K562 (cell line): Measurements from ENCODE around the gene TLX2. TPM values are rescaled to one million over a fixed set of nuclear protein-coding genes. Genes with fewer than 3 reads are reported as not detected.

Experiments used
- BACH1 ChIP-seq: fragments of 200-800 bp; sonication (Bioruptor generic); IDR thresholded peaks from 2 replicates; pipeline ENCODE4 v1.6.1; 2016; ENCODE audit warnings: missing genetic modification characterization, missing compliant biosample characterization
- BCOR ChIP-seq: fragments of 450-650 bp; IDR thresholded peaks from 2 replicates; pipeline ENCODE4 v1.6.1; 2016
- BMI1 ChIP-seq: fragments of 150-350 bp; IDR thresholded peaks from 2 replicates; pipeline ENCODE4 v1.6.1; 2014; ENCODE audit warnings: low read length
- CREBBP ChIP-seq: IDR thresholded peaks from one replicate; pipeline ENCODE4 v1.6.1; 2012; ENCODE audit warnings: low read depth, mild to moderate bottlenecking, control low read depth, inconsistent platforms, low read length
- DDX20 ChIP-seq: fragments of 450-650 bp; IDR thresholded peaks from 2 replicates; pipeline ENCODE4 v1.6.1; 2016; ENCODE audit warnings: missing genetic modification characterization, low read depth, mild to moderate bottlenecking, missing compliant biosample characterization, moderate library complexity
- DPF2 ChIP-seq: fragments of 450-650 bp; IDR thresholded peaks from 2 replicates; pipeline ENCODE4 v1.6.1; 2016
- FOXK2 ChIP-seq, 2 experiments: fragments of 450-650 bp; IDR thresholded peaks in 1 of 2; conservative IDR thresholded peaks in 1 of 2; 2 replicates each; pipeline ENCODE4 v1.6.1; 2016; ENCODE audit warnings: low read depth in 2 of 2, mild to moderate bottlenecking in 1 of 2
- JUN ChIP-seq, 2 experiments: sonication (generic) in 1 of 2; formaldehyde crosslinking in 1 of 2; IDR thresholded peaks; 2 replicates each; pipeline versions ENCODE4 v1.6.1 to v1.8.0; 2012 to 2022; ENCODE audit warnings: borderline replicate concordance in 2 of 2, mild to moderate bottlenecking in 2 of 2, improper control_type of control experiment in 1 of 2, low read depth in 1 of 2, low read length in 1 of 2, missing genetic modification reagents in 1 of 2
- MAFG ChIP-seq: fragments of 450-650 bp; conservative IDR thresholded peaks from 2 replicates; pipeline ENCODE4 v1.6.1; 2016; ENCODE audit warnings: missing genetic modification characterization, missing compliant biosample characterization
- MITF ChIP-seq: IDR thresholded peaks from 2 replicates; pipeline ENCODE4 v1.6.1; 2014; ENCODE audit warnings: antibody characterized with exemption
- NELFE ChIP-seq: IDR thresholded peaks from 2 replicates; pipeline ENCODE4 v1.6.1; 2011; ENCODE audit warnings: mild to moderate bottlenecking; ENCODE audit not compliant: insufficient read depth, insufficient read length
- NKRF ChIP-seq: fragments of 450-650 bp; IDR thresholded peaks from 2 replicates; pipeline ENCODE4 v1.6.1; 2016; ENCODE audit warnings: borderline replicate concordance
- POLR2B ChIP-seq: fragments of 450-650 bp; IDR thresholded peaks from 2 replicates; pipeline ENCODE4 v1.6.1; 2018; ENCODE audit warnings: low read depth; ENCODE audit not compliant: partially characterized antibody
- RBFOX2 ChIP-seq: fragments of 200-400 bp; formaldehyde crosslinking; IDR thresholded peaks from 2 replicates; pipeline ENCODE4 v1.6.1; 2017; ENCODE audit warnings: low read depth, mild to moderate bottlenecking, low read length, moderate library complexity
- SP1 ChIP-seq: sonication (generic); formaldehyde crosslinking; IDR thresholded peaks from 2 replicates; pipeline ENCODE4 v1.8.1; 2022; ENCODE audit warnings: mild to moderate bottlenecking, missing genetic modification reagents
- SPI1 ChIP-seq: IDR thresholded peaks from 2 replicates; pipeline ENCODE4 v1.6.1; 2011; ENCODE audit warnings: low read depth, low read length, control low read depth, borderline replicate concordance
- TFAP4 ChIP-seq: sonication (generic); formaldehyde crosslinking; IDR thresholded peaks from 2 replicates; pipeline ENCODE4 v1.8.0; 2022; ENCODE audit warnings: missing genetic modification reagents, mild to moderate bottlenecking, moderate library complexity, borderline replicate concordance
- TSC22D4 ChIP-seq: fragments of 450-650 bp; IDR thresholded peaks from 2 replicates; pipeline ENCODE4 v1.6.1; 2016; ENCODE audit warnings: missing genetic modification characterization, missing biosample characterization, control low read depth
- XRCC3 ChIP-seq: fragments of 450-650 bp; IDR thresholded peaks from 2 replicates; pipeline ENCODE4 v1.6.1; 2017; ENCODE audit warnings: mild to moderate bottlenecking, moderate library complexity
- ZKSCAN3 ChIP-seq: fragments of 250-450 bp; sonication (Bioruptor Pico); IDR thresholded peaks from 2 replicates; pipeline ENCODE4 v1.4.0; 2020
- ZNF124 ChIP-seq: sonication (generic); formaldehyde crosslinking; IDR thresholded peaks from 2 replicates; pipeline ENCODE4 v1.8.1; 2022; ENCODE audit warnings: missing genetic modification reagents
- ZNF143 ChIP-seq: sonication (generic); formaldehyde crosslinking; IDR thresholded peaks from 2 replicates; pipeline ENCODE4 v1.9.0; 2022; ENCODE audit warnings: mild to moderate bottlenecking, missing genetic modification reagents
- ZNF146 ChIP-seq: IDR thresholded peaks from one replicate; pipeline ENCODE4 v1.6.1; 2018; ENCODE audit warnings: missing compliant biosample characterization; ENCODE audit not compliant: unreplicated experiment
- ZNF347 ChIP-seq: fragments of 450-650 bp; formaldehyde crosslinking; IDR thresholded peaks from 2 replicates; pipeline ENCODE4 v1.4.0; 2020; ENCODE audit warnings: low read depth, mild to moderate bottlenecking, moderate library complexity
- ZNF436 ChIP-seq: fragments of 250-450, 450-650 bp; sonication (Bioruptor Pico); formaldehyde crosslinking; IDR thresholded peaks from 2 replicates; pipeline ENCODE4 v1.7.0; 2020; ENCODE audit warnings: mild to moderate bottlenecking
- ZNF444 ChIP-seq: fragments of 250-450 bp; sonication (Bioruptor Pico); IDR thresholded peaks from 2 replicates; pipeline ENCODE4 v1.4.0; 2020; ENCODE audit warnings: mild to moderate bottlenecking, moderate library complexity
- ZZZ3 ChIP-seq: fragments of 450-650 bp; IDR thresholded peaks from 2 replicates; pipeline ENCODE4 v1.6.1; 2016; ENCODE audit warnings: antibody characterized with exemption, mild to moderate bottlenecking, moderate library complexity
- polyA plus RNA-seq, 8 experiments: library from polyadenylated mRNA; depleted of rRNA in 4 of 8; stranded (reverse) in 5 of 8; unstranded in 3 of 8; fragments of >200 nt; fragmentation: Nextera tagmentation in 2 of 8; fragmentation: Illumina TruSeq in 1 of 8; extraction: Ambion mirVana in 2 of 8; extraction: Trizol in 1 of 8; gene quantifications; 2 replicates each; pipeline versions ENCODE4 v1.2.1 to v1.2.3, GENCODE V29; 2011 to 2014; ENCODE audit warnings: inconsistent platforms in 1 of 8, missing spikeins in 1 of 8
- total RNA-seq, 7 experiments: library from RNA; depleted of rRNA in 6 of 7; stranded (reverse); fragments of >200 nt in 6 of 7; fragmentation: Illumina TruSeq in 2 of 7; extraction: Trizol in 2 of 7; gene quantifications; 2 replicates each; pipeline versions ENCODE4 v1.2.1 to v1.2.3, GENCODE V29; 2011 to 2021; ENCODE audit warnings: low replicate concordance in 1 of 7

Gene TLX2
- total and polyA plus RNA-seq, 9 of the 15 experiments (the other 6 are each of a cell fraction or from before 2014, with no cell fraction given) = not detected

GRCh38 chr2:74507145-74507925 lies 6.9 kb upstream of the TLX2 start, which contains the start of gene PCGF1 (continued):
- TF ChIP-seq MAFG (tag) (no peak), POLR2B (peak; percentile 95), BMI1 (peak; percentile 82), ZZZ3 (no peak), FOXK2 (conservative IDR thresholded peaks at IDR 0.05 in 1 of 2, IDR thresholded peaks at IDR 0.05 in 1 of 2; ENCODE audit: low read depth in 2 of 2) (peak; percentile 22 to 57; a peak in 2 of 4 replicates), SP1 (CRISPR knock-in tag) (peak; percentile 81), DDX20 (tag) (no peak), ZKSCAN3 (CRISPR knock-in tag) (no peak), ZNF436 (CRISPR knock-in tag) (no peak), NELFE (no peak), ZNF347 (CRISPR knock-in tag) (no peak), RBFOX2 (peak; percentile 81), CREBBP (no peak), ZNF124 (CRISPR knock-in tag) (no peak), SPI1 (0 out of 2 replicates have a peak, but pooled peaks have one; percentile 34), ZNF146 (CRISPR knock-in tag) (no peak), BCOR (no peak), DPF2 (no peak; the same call in 1 of the 2 replicates), TSC22D4 (no peak), ZNF143 (CRISPR knock-in tag) (no peak), MITF (0 out of 2 replicates have a peak, but pooled peaks have one; percentile 33), JUN (IDR thresholded peaks at IDR 0.05; ENCODE audit: borderline replicate concordance, low read depth, low read length) (no peak), JUN (CRISPR knock-in tag; IDR thresholded peaks at IDR 0.05; ENCODE audit: borderline replicate concordance) (no peak; the same call in 1 of the 2 replicates), ZNF444 (CRISPR knock-in tag) (no peak), TFAP4 (CRISPR knock-in tag) (peak; percentile 65; the same call in 1 of the 2 replicates), BACH1 (tag) (no peak), XRCC3 (no peak), NKRF (peak; percentile 74)
